ENCODE data around the gene TDRD10. TPM values are rescaled to one million over a fixed set of nuclear protein-coding genes. Genes with fewer than 3 reads are reported as not detected.
A peak's percentile ranks its signal among the peaks of the same experiment; 100 is the strongest.

The TDRD10 gene
- total RNA-seq, 1 donor from 2014 or later = 2.6 TPM

- H3K9me3 ChIP-seq (replicated peaks) = no peaks in the 10 kb centered on the region
- intact Hi-C loops (cut with micrococcal nuclease) = no loop called here
- no peak for DNase-seq
- H3K4me3 ChIP-seq = no peak overlapping the region
- no peaks in the 10 kb centered on the region for H3K27me3 ChIP-seq (ENCODE audit: low read depth)
- H3K4me1 ChIP-seq = peaks cover 17% of the 10 kb centered on the region
- H3K36me3 ChIP-seq = no peaks in the 10 kb centered on the region
- H3K27ac ChIP-seq (replicated peaks) = no peak overlapping the region
- no peak for TF ChIP-seq CTCF (IDR thresholded peaks at IDR 0.05; ENCODE audit: borderline replicate concordance)
These were observed 27.2 kb upstream of the TDRD10 start for GRCh38 chr1:154474802-154475201.

GRCh38 chr1:154476791-154477190 lies 25.2 kb upstream of the TDRD10 start:
- H3K27me3 ChIP-seq (ENCODE audit: low read depth) = no peaks in the 10 kb centered on the region
- TF ChIP-seq CTCF (IDR thresholded peaks at IDR 0.05; ENCODE audit: borderline replicate concordance) = no peak
- H3K4me3 ChIP-seq = no peak overlapping the region
- H3K27ac ChIP-seq (replicated peaks) = no peak overlapping the region
- intact Hi-C loops (cut with micrococcal nuclease) = no loop called here
- H3K4me1 ChIP-seq = peaks cover 34% of the 10 kb centered on the region
- no peaks in the 10 kb centered on the region for H3K36me3 ChIP-seq
- H3K9me3 ChIP-seq (replicated peaks) = no peaks in the 10 kb centered on the region
- no peak for DNase-seq

GRCh38 chr1:154478013-154478412 lies 24.0 kb upstream of the TDRD10 start:
- DNase-seq = no peak
- H3K36me3 ChIP-seq = peaks cover under 1% of the 10 kb centered on the region
- peaks cover 35% of the 10 kb centered on the region for H3K4me1 ChIP-seq
- H3K4me3 ChIP-seq = no peak overlapping the region
- H3K27ac ChIP-seq (replicated peaks) = no peak overlapping the region
- no peak for TF ChIP-seq CTCF (IDR thresholded peaks at IDR 0.05; ENCODE audit: borderline replicate concordance)
- no peaks in the 10 kb centered on the region for H3K9me3 ChIP-seq (replicated peaks)
- intact Hi-C loops (cut with micrococcal nuclease) = no loop called here
- H3K27me3 ChIP-seq (ENCODE audit: low read depth) = no peaks in the 10 kb centered on the region

GRCh38 chr1:154478639-154479038 lies 23.4 kb upstream of the TDRD10 start:
- H3K27ac ChIP-seq (replicated peaks) = no peak overlapping the region
- no peaks in the 10 kb centered on the region for H3K9me3 ChIP-seq (replicated peaks)
- no peak for DNase-seq
- H3K27me3 ChIP-seq (ENCODE audit: low read depth) = no peaks in the 10 kb centered on the region
- intact Hi-C loops (cut with micrococcal nuclease) = no loop called here
- no peak for TF ChIP-seq CTCF (IDR thresholded peaks at IDR 0.05; ENCODE audit: borderline replicate concordance)
- H3K36me3 ChIP-seq = peaks cover 7% of the 10 kb centered on the region
- H3K4me1 ChIP-seq = peaks cover 41% of the 10 kb centered on the region
- H3K4me3 ChIP-seq = no peak overlapping the region

- Histone ChIP-seq H3K27ac (replicated peaks) (peak overlapping the region; percentile 56), H3K27me3 (ENCODE audit: low read depth) (no peaks in the 10 kb centered on the region), H3K9me3 (replicated peaks) (no peaks in the 10 kb centered on the region), H3K4me3 (no peak overlapping the region), H3K36me3 (peaks cover 13% of the 10 kb centered on the region), H3K4me1 (peaks cover 40% of the 10 kb centered on the region)
- intact Hi-C loops (cut with micrococcal nuclease) = loop anchor here (5.0 kb wide), 1 partner anchor 67 kb away; no protein-coding TSS in a partner anchor
- no peak for DNase-seq
- TF ChIP-seq CTCF (IDR thresholded peaks at IDR 0.05; ENCODE audit: borderline replicate concordance) = peak; percentile 99
These were observed 22.1 kb upstream of the TDRD10 start for GRCh38 chr1:154479764-154480421.

All from left ventricle myocardium inferior (tissue), 1 donor.